HG03378 (cell line): ENCODE measurements around the gene UBE2J2.

Source experiments
- ATAC-seq: cut with Tn5 transposase; IDR thresholded peaks from one replicate; pipeline ENCODE4 v1.9.1; 2021; ENCODE audit warnings: mild to moderate bottlenecking, moderate library complexity; ENCODE audit not compliant: unreplicated experiment

Gene UBE2J2

DNA sequence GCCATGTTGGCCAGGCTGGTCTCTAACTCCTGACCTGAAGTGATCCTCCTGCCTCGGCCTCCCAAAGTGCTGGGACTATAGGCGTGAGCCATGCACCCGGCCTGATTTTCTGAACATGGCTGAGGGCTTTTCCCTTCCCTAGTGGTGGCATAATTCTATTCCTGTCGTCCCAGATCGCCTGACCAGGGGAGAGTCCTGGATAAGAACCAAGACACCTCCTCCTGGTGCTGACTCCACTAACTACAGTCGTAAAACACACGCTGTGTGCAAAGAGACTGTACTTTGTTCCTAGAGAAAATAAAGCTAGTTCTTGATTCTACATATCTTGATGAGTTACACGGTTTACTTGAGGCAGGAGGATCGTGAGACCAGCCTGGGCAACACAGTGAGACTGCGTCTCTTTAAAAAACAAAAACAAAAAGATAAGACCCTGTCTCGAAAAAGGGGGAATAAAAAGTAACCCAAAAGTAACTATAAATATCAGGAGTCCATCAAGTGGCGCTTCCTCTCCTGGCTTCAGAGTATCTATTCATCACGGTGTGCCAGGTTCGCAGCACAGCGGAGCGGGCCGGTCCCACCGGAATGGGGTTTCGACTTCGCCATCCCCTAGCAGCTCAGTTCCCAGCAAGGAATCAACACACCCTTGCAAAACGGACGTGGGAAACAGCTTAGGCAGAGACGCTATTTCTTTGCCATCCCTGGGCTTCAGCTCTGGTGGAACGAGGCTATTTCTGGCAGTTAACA lies 42.8 kb downstream of the UBE2J2 start:
- ATAC-seq, result no peak

- ATAC-seq, result no peak
These were observed 43.9 kb downstream of the UBE2J2 start for GRCh38 chr1:1229770-1230169.

DNA sequence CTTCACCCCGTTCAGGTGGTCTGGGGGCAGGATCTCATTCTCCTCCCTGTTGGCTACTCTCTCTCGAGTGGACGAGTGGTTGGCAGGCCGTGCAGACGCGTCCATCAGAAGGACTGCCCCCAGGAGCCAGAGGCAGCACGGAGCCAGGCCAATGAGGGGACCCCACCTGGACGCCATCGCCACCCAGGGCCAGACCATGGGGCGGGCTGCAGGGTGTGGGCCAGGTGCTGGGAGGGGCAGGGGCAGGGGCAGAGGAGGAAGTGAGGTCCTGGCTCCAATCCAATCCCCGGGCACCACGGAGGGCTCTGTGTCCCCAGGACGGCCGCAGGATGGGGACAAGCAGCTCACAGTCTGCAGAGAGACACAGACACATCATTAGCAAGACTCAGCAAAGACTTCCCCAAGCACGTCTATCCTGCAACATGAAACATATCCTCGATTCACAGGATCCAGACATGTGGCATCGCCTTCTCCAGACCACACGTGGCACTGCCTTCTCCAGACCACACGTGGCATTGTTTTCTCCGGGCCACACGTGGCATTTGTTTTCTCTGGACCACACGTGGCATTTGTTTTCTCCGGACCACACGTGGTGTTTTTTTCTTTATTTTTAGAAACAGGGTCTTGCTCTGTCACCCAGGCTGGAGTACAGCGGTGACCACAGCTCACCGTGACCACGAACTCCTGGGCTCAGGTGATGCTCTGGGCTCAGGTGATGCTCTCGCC lies 44.9 kb downstream of the UBE2J2 start:
- no peak for ATAC-seq

- ATAC-seq, result no peak
These were observed 45.5 kb downstream of the UBE2J2 start for GRCh38 chr1:1228187-1228586.

DNA sequence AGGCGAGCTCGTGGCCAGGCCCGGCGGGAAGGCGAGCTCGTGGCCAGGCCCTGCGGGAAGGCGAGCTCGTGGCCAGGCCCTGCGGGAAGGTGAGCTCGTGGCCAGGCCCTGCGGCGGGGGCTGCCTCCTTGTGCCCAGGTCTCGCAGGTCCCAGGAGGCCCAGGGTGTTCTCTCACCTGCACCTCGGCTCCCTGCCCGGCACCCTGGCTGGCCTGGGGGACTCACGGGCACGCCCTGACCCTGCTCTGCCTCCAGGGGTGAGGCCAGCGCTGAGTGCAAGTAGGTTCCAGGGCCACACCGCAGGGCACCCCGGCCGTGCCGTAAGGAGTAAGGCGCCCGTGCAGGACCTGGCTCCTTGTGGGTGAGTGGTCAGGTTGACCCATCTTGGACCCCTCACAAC lies 46.3 kb downstream of the UBE2J2 start:
- no peak for ATAC-seq

DNA sequence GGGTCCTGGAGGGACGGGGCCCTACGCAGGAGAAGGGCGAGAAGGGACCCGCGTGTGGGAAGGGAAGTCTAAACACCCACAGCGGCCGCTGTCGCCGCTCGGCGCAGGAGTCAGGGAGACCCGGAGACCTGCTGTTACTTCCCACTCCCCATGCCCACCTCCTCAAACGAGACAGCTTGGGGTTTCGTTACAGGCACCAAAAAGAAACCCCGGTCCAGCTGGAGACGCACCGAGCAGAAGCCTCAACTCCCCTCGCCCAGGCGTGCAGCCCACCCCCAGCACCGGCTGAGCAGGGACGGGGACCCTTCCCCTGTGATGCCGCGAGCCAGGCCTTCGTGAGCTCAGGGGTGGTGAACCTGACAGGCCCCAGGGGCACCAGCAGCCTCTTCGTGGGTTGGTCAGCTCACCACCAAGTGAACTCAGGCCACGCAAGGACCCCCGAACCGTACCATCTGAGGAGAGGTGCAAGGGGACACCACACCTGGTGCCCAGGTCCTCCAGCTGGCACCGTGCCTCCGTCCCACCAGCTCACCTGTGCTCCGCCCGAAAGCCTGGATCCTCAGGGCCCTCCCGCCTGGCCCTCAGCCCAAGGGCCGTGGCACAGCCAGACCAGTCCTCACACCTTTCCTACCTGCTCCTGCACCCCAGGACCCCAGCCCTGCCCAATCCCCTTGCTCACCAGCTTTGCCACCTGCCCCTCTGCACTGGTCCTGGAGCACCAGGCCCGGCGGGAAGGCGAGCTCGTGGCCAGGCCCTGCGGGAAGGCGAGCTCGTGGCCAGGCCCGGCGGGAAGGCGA lies 46.9 kb downstream of the UBE2J2 start:
- no peak for ATAC-seq

DNA sequence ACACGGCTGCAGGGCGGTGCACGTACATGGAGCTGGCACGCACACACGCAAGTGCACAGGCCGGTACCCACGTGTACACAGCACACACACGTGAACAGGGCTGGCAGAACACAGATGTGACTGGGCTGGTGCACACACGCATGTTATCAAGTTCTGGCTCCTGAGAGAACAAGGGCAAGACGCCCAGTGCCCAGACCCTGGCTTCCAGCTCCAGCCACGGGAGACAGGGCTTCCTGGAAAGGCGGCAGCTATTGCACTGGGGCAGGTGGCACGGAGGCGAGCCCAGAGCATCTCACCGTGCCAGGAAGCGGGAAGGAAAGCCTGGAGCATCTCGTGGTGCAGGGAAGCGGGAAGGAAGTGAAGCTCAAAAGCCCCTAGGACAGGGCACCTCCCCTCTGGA lies 47.7 kb downstream of the UBE2J2 start:
- ATAC-seq, result no peak

DNA sequence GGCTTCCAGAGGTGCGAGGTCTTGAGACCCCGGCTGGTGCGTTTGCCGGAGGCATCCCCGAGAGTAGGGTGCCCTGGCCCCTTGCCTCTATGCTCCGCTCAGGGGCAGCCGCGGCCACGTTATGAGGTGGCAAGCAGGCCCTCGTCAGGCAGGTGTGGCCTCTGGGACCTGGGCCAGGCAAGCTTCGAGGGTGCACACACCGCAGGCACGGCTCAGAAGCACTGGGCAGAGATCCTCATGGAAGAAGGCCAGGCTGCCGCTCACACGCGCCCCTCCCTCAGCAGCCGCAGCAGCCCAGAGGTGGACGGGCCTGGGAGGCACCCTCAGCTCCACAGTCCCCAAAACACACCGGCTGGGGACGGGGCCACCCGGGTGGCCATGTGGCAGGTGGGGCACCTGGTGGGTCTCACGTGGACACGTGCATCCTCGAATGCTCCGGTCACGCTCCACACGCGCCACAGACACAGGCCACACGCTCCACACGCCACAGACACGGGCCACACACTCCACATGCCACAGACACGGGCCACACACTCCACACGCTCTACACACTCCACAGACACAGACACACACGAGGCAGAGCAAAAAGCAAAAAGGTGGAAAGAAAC lies 48.3 kb downstream of the UBE2J2 start:
- ATAC-seq, result no peak

GRCh38 chr1:1223891-1224290 lies 49.8 kb downstream of the UBE2J2 start:
- ATAC-seq, result no peak

GRCh38 chr1:1223321-1223720 lies 50.3 kb downstream of the UBE2J2 start:
- ATAC-seq, result no peak

- no peak for ATAC-seq
These were observed 51.0 kb downstream of the UBE2J2 start for GRCh38 chr1:1222575-1223225.

DNA sequence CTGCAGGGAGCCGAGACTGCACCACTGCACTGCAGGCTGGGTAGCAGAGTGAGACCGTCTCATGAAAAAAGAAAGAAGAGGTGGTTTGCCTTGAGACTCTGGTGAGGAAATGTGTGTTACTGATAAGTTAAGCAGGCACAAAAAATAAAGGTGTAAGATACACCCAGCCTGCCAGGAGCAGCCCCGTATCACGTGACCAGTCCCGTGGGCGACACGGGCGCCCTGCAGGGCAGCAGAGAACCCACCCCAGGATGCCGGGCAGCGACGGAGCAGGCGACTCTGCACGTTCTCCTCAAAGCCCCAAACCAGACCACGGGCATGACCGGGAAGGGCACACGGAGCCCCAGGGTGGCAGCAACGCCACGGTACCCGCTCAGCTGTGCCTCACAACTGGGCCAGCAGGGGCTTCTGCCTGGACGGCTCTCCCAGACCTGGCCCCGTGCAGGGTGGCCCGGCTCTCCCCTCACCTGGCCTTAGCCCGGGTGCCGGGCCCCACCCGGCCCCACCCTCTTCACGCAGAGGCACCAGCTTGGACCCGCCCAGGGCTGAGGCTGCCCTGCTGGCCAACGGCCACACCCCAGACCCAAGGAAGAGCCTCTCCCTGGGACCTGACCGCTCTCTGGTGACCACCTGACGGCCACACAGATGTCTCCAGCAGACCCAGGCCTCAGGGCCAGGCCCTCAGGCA lies 51.6 kb downstream of the UBE2J2 start:
- no peak for ATAC-seq

DNA sequence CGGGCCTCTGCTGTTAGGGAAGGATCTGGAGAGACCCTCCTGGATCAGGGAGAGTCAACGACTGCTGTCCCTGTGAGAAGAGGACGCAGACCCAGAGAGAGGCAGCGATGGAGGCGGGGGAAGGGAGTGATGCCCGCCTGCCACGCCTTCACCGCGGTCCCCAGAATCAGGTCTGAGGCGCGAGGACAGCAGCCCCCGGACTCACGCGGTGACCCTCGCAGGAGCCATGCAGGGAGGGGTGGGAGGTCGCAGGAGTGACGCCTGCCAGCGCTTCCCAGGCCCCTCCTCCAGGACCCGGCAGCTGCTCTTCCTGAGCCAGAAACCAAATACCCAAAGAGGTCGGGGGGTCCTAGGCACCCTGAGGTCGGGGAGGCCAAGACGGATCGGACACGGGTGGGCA lies 53.5 kb downstream of the UBE2J2 start:
- ATAC-seq, result no peak

GRCh38 chr1:1219341-1219740 lies 54.3 kb downstream of the UBE2J2 start:
- no peak for ATAC-seq

GRCh38 chr1:1218524-1219200 lies 55.0 kb downstream of the UBE2J2 start:
- no peak for ATAC-seq

- no peak for ATAC-seq
These were observed 55.8 kb downstream of the UBE2J2 start for GRCh38 chr1:1217621-1218523.

DNA sequence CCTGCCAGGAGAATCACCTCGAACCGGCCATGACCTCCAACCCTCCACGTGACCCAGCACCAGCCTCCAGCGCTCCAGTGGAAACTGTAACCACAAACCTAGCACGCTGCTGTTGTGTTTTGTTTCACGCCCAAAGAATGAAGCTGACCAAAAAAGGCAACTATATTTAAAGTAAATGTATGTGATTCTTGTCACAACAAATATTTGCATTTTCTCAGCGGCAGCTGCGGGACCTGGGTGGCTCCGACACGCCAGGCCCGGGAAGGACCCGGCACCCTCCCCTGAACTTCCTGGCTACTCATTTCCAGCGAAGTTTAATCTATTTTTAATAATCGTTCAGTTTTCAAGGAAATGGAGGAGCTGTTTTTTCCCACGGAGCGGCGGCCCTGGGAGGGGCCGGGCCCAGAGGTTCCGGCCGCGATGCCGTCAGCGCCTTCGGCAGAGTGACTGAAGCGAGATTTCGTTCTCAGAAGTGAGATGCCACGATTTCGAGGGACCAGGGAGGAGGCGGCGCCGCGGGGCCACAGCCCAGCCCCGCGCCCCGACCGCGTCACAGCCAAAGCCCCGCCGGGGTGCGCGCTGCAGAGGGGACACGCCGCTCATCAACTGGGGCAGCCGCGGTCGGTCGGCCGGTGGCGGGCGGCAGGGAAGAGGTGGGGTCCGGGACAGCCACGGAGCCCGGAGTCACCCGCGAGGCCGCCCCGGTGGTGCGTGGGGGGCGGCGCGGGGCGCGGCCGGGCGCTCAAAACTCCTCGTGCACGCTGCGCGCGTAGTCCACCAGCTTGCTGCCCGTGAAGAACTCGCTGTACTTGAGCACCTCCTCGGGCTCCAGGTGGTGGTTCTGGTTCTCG lies 56.7 kb downstream of the UBE2J2 start:
- no peak for ATAC-seq
